Adipocyte (in vitro differentiated cells): ENCODE measurements around the gene PHACTR3.

Experiments
- DNase-seq: peaks from one replicate; pipeline ENCODE4 v3.0.0-alpha.2; 2015; ENCODE audit warnings: low read depth
- H3K27me3 ChIP-seq: replicated peaks from 2 replicates; pipeline ENCODE4 v1.7.0; 2013; ENCODE audit warnings: mild to moderate bottlenecking, low read length, moderate library complexity; ENCODE audit not compliant: control insufficient read depth, insufficient read depth
- H3K36me3 ChIP-seq: 2 replicates; pipeline ENCODE4 v1.7.0; 2013; ENCODE audit warnings: low read length, mild to moderate bottlenecking, moderate library complexity; ENCODE audit not compliant: control insufficient read depth, insufficient read depth, severe bottlenecking
- H3K4me1 ChIP-seq: 2 replicates; pipeline ENCODE4 v1.7.0; 2013; ENCODE audit warnings: mild to moderate bottlenecking, low read length, moderate library complexity; ENCODE audit not compliant: control insufficient read depth, insufficient read depth
- H3K4me3 ChIP-seq: 2 replicates; pipeline ENCODE4 v1.7.0; 2013; ENCODE audit warnings: mild to moderate bottlenecking, low read length, moderate library complexity
- H3K9ac ChIP-seq: 2 replicates; pipeline ENCODE4 v1.7.0; 2013; ENCODE audit warnings: mild to moderate bottlenecking, low read length, moderate library complexity
- H3K9me3 ChIP-seq: 2 replicates; pipeline ENCODE4 v1.7.0; 2013; ENCODE audit warnings: mild to moderate bottlenecking, low read length, moderate library complexity; ENCODE audit not compliant: control insufficient read depth

The PHACTR3 gene

GRCh38 chr20:59667981-59668515 lies 63.7 kb downstream of the PHACTR3 start:
- Histone ChIP-seq H3K4me3 (no peak overlapping the region), H3K9ac (no peak overlapping the region), H3K9me3 (no peaks in the 10 kb centered on the region), H3K27me3 (peaks cover 28% of the 10 kb centered on the region), H3K36me3 (no peaks in the 10 kb centered on the region), H3K4me1 (no peaks in the 10 kb centered on the region)
- no peak for DNase-seq

- DNase-seq = no peak
- Histone ChIP-seq H3K9ac (no peak overlapping the region), H3K4me3 (no peak overlapping the region), H3K4me1 (no peaks in the 10 kb centered on the region), H3K9me3 (no peaks in the 10 kb centered on the region), H3K27me3 (peaks cover 22% of the 10 kb centered on the region), H3K36me3 (no peaks in the 10 kb centered on the region)
These were observed 64.8 kb downstream of the PHACTR3 start for GRCh38 chr20:59668926-59669850.

- Histone ChIP-seq H3K9ac (no peak overlapping the region), H3K9me3 (no peaks in the 10 kb centered on the region), H3K27me3 (peaks cover 19% of the 10 kb centered on the region), H3K4me3 (no peak overlapping the region), H3K4me1 (no peaks in the 10 kb centered on the region), H3K36me3 (no peaks in the 10 kb centered on the region)
- no peak for DNase-seq
These were observed 66.6 kb downstream of the PHACTR3 start for GRCh38 chr20:59670786-59671492.

- Histone ChIP-seq H3K36me3 (no peaks in the 10 kb centered on the region), H3K27me3 (peaks cover 18% of the 10 kb centered on the region), H3K4me1 (no peaks in the 10 kb centered on the region), H3K4me3 (no peak overlapping the region), H3K9me3 (no peaks in the 10 kb centered on the region), H3K9ac (no peak overlapping the region)
- DNase-seq = no peak
These were observed 67.5 kb downstream of the PHACTR3 start for GRCh38 chr20:59671661-59672471.

- no peak overlapping the region for H3K9ac ChIP-seq
- no peaks in the 10 kb centered on the region for H3K4me1 ChIP-seq
- H3K36me3 ChIP-seq = no peaks in the 10 kb centered on the region
- DNase-seq = no peak
- H3K4me3 ChIP-seq = no peak overlapping the region
- no peaks in the 10 kb centered on the region for H3K9me3 ChIP-seq
- H3K27me3 ChIP-seq = peaks cover 25% of the 10 kb centered on the region
These were observed 68.2 kb downstream of the PHACTR3 start for GRCh38 chr20:59672576-59672975.

GRCh38 chr20:59673288-59673997 lies 69.1 kb downstream of the PHACTR3 start:
- H3K27me3 ChIP-seq = peaks cover 32% of the 10 kb centered on the region
- no peaks in the 10 kb centered on the region for H3K4me1 ChIP-seq
- no peaks in the 10 kb centered on the region for H3K36me3 ChIP-seq
- no peak for DNase-seq
- H3K9ac ChIP-seq = no peak overlapping the region
- H3K9me3 ChIP-seq = no peaks in the 10 kb centered on the region
- no peak overlapping the region for H3K4me3 ChIP-seq

- Histone ChIP-seq H3K9ac (no peak overlapping the region), H3K27me3 (peaks cover 38% of the 10 kb centered on the region), H3K36me3 (no peaks in the 10 kb centered on the region), H3K4me1 (no peaks in the 10 kb centered on the region), H3K9me3 (no peaks in the 10 kb centered on the region), H3K4me3 (no peak overlapping the region)
- no peak for DNase-seq
These were observed 69.7 kb downstream of the PHACTR3 start for GRCh38 chr20:59673998-59674445.

GRCh38 chr20:59676126-59676850 lies 71.9 kb downstream of the PHACTR3 start:
- Histone ChIP-seq H3K27me3 (peaks cover 39% of the 10 kb centered on the region), H3K36me3 (no peaks in the 10 kb centered on the region), H3K4me3 (no peak overlapping the region), H3K9me3 (no peaks in the 10 kb centered on the region), H3K4me1 (no peaks in the 10 kb centered on the region), H3K9ac (no peak overlapping the region)
- no peak for DNase-seq

GRCh38 chr20:59676851-59677182 lies 72.5 kb downstream of the PHACTR3 start:
- DNase-seq = no peak
- H3K9me3 ChIP-seq = no peaks in the 10 kb centered on the region
- H3K27me3 ChIP-seq = peaks cover 39% of the 10 kb centered on the region
- no peaks in the 10 kb centered on the region for H3K36me3 ChIP-seq
- no peaks in the 10 kb centered on the region for H3K4me1 ChIP-seq
- H3K4me3 ChIP-seq = no peak overlapping the region
- no peak overlapping the region for H3K9ac ChIP-seq

GRCh38 chr20:59677586-59677985 lies 73.2 kb downstream of the PHACTR3 start:
- Histone ChIP-seq H3K27me3 (peaks cover 38% of the 10 kb centered on the region), H3K9me3 (no peaks in the 10 kb centered on the region), H3K4me1 (no peaks in the 10 kb centered on the region), H3K9ac (no peak overlapping the region), H3K4me3 (no peak overlapping the region), H3K36me3 (no peaks in the 10 kb centered on the region)
- DNase-seq = no peak
